HK-2 (cell line): ENCODE measurements around the gene PROS1.
"Not testable (repeated sequence)": the region's sequence is repeated elsewhere in the genome, so short reads cannot be mapped to it uniquely, and the experiment has no call there.

Source experiments
- DNase-seq: peaks from one replicate; pipeline ENCODE4 v3.0.0-alpha.2; 2018; ENCODE audit not compliant: unreplicated experiment

The PROS1 gene

GRCh38 chr3:93969997-93970396 is 3.7 kb downstream of the PROS1 start:
- no peak for DNase-seq

GRCh38 chr3:93969443-93969842 is 4.3 kb downstream of the PROS1 start:
- peak; percentile 72 for DNase-seq

- DNase-seq: not testable (repeated sequence)
Measured at GRCh38 chr3:93965106-93965505, 8.6 kb downstream of the PROS1 start.

GRCh38 chr3:93962798-93963197 is 10.9 kb downstream of the PROS1 start:
- no peak for DNase-seq

GRCh38 chr3:93961489-93961888 is 12.2 kb downstream of the PROS1 start:
- no peak for DNase-seq

- no peak for DNase-seq
Measured at GRCh38 chr3:93961026-93961425, 12.7 kb downstream of the PROS1 start.

- not testable (repeated sequence) for DNase-seq
Measured at GRCh38 chr3:93949958-93950357, 23.7 kb downstream of the PROS1 start.

- not testable (repeated sequence) for DNase-seq
Measured at GRCh38 chr3:93937485-93937884, 36.2 kb downstream of the PROS1 start.

GRCh38 chr3:93936549-93936948 is 37.1 kb downstream of the PROS1 start:
- no peak for DNase-seq

- no peak for DNase-seq
Measured at GRCh38 chr3:93934366-93935046, 39.2 kb downstream of the PROS1 start.

GRCh38 chr3:93931597-93932229 is 42.0 kb downstream of the PROS1 start:
- DNase-seq: no peak

GRCh38 chr3:93930041-93930440 is 43.7 kb downstream of the PROS1 start:
- no peak for DNase-seq

GRCh38 chr3:93926789-93927188 is 46.9 kb downstream of the PROS1 start:
- no peak for DNase-seq

GRCh38 chr3:93924491-93924890 is 49.2 kb downstream of the PROS1 start:
- DNase-seq: peak; percentile 38

- DNase-seq: no peak
Measured at GRCh38 chr3:93923006-93923405, 50.7 kb downstream of the PROS1 start.

- not testable (repeated sequence) for DNase-seq
Measured at GRCh38 chr3:93917546-93918029, 56.1 kb downstream of the PROS1 start.

GRCh38 chr3:93913623-93914022 is 60.1 kb downstream of the PROS1 start:
- not testable (repeated sequence) for DNase-seq

- no peak for DNase-seq
Measured at GRCh38 chr3:93911206-93911605, 62.5 kb downstream of the PROS1 start.

GRCh38 chr3:93910097-93910496 is 63.6 kb downstream of the PROS1 start:
- no peak for DNase-seq

- DNase-seq: no peak
Measured at GRCh38 chr3:93907132-93907531, 66.6 kb downstream of the PROS1 start.

- DNase-seq: no peak
Measured at GRCh38 chr3:93906245-93906644, 67.5 kb downstream of the PROS1 start.

GRCh38 chr3:93904568-93904967 is 69.1 kb downstream of the PROS1 start:
- DNase-seq: no peak

GRCh38 chr3:93878250-93879017 is 95.3 kb downstream of the PROS1 start:
- DNase-seq: not testable (repeated sequence)
